IgD-negative memory B cell (primary cell): ENCODE results near the gene TMEM273. TPM values are rescaled to one million over a fixed set of nuclear protein-coding genes. Genes with fewer than 3 reads are reported as not detected.
A peak's percentile ranks its signal among the peaks of the same experiment; 100 is the strongest.

Experiments
- H3K27ac Mint-ChIP-seq, 3 donors: one replicate each; pipeline ENCODE4 v1.8.0; 2020 to 2022; ENCODE audit warnings: mild to moderate bottlenecking in 3 of 3, mixed read lengths in 3 of 3, moderate library complexity in 1 of 3
- H3K27me3 Mint-ChIP-seq: one replicate; pipeline ENCODE4 v1.8.0; 2021; ENCODE audit warnings: mixed read lengths
- H3K36me3 Mint-ChIP-seq: one replicate; pipeline ENCODE4 v1.8.0; 2020; ENCODE audit warnings: mild to moderate bottlenecking, mixed read lengths
- H3K4me1 Mint-ChIP-seq, 3 donors: one replicate each; pipeline ENCODE4 v1.8.0; 2020 to 2022; ENCODE audit warnings: mixed read lengths in 3 of 3, mild to moderate bottlenecking in 1 of 3
- H3K4me3 Mint-ChIP-seq, 4 donors: one replicate each; pipeline ENCODE4 v1.8.0; 2020 to 2022; ENCODE audit warnings: mild to moderate bottlenecking in 4 of 4, mixed read lengths in 4 of 4, moderate library complexity in 3 of 4
- H3K9me3 Mint-ChIP-seq, 3 donors: one replicate each; pipeline ENCODE4 v1.8.0; 2020 to 2021; ENCODE audit warnings: mixed read lengths in 3 of 3, mild to moderate bottlenecking in 1 of 3
- polyA plus RNA-seq: library from polyadenylated mRNA; unstranded; fragments of 300-500 nt; fragmentation: Illumina TruSeq; gene quantifications from one replicate; pipeline ENCODE4 v1.2.3, GENCODE V29; 2021

TMEM273 gene
- polyA plus RNA-seq, 1 donor from 2014 or later = 137 TPM

DNA sequence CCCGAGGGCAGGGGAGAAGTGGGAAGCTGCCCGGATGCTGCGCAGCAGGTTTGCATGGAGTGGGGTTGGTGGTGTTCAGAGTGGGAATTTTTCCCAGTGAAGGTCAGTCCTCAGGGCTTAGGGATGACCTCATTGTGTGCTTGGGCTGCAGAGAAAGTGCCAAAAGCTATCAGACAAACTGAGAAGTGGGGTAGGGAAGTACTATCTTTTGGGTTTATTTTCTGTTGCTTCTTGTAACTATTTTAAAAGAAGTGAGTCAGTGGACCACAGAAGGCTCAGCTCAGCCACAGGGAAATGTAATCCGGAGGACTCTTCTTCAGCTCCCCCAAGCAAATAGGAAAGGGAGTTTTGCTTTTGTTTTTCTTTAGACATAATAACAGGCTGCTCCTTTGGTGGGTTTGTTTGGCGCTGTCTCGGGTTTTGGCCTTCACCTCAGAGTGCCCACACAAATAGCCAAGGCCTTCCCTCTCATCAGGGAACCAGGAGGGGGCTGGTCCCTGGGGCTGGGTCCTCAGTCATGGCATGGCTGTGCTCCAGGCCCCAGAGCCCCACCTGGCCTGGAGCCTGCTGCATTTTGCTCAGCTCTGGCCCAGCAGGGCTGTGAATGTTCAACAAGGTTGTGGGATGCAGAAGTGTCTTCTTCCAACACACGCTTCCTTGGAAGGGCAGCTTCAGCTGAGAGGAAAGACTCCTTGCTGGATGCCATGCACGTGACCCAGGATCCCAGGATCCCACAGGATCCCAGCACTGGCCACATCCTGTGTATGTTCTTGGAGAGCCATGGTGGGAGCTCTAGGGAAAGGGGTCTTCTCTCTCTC lies 49.0 kb downstream of the TMEM273 start:
- H3K27me3 Mint-ChIP-seq = peaks cover 3% of the 10 kb centered on the region
- peaks cover 0 to 2% (median 0%) of the 10 kb centered on the region in 3 donors for H3K9me3 Mint-ChIP-seq
- no peak overlapping the region for H3K27ac Mint-ChIP-seq
- H3K4me1 Mint-ChIP-seq = peaks cover 16 to 24% (median 17%) of the 10 kb centered on the region in 3 donors
- H3K4me3 Mint-ChIP-seq = no peak overlapping the region
- H3K36me3 Mint-ChIP-seq = no peaks in the 10 kb centered on the region

DNA sequence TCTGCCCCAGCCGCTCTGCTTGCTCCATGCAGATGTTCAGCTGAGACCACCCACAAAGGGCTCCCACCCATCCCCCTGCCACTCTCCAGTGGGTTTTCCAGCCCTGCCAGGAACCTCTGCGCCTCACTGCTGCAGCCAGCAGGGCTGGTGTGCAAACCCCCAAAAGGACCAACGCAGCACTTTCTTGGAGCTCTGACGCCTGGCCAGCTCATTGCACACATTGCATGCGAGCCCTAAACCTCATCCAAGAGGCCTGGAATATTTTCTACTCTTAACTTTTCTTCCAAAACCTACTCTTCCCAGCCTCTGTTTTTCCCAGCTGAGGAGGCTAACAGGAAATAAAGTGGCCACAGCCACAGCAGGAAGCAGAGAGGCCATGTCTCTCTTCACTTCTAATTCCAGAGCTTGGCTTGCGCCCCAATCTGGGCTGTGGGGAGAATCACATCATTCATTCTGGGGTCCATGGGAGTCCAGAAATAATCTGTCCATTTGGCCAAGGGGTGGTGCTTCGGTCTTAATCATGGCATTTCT lies 49.8 kb downstream of the TMEM273 start:
- no peaks in the 10 kb centered on the region for H3K36me3 Mint-ChIP-seq
- H3K4me3 Mint-ChIP-seq = no peak overlapping the region
- peaks cover 3% of the 10 kb centered on the region for H3K27me3 Mint-ChIP-seq
- H3K4me1 Mint-ChIP-seq = peaks cover 19 to 27% (median 19%) of the 10 kb centered on the region in 3 donors
- no peak overlapping the region for H3K27ac Mint-ChIP-seq
- H3K9me3 Mint-ChIP-seq = peaks cover 0 to 2% (median 0%) of the 10 kb centered on the region in 3 donors

DNA sequence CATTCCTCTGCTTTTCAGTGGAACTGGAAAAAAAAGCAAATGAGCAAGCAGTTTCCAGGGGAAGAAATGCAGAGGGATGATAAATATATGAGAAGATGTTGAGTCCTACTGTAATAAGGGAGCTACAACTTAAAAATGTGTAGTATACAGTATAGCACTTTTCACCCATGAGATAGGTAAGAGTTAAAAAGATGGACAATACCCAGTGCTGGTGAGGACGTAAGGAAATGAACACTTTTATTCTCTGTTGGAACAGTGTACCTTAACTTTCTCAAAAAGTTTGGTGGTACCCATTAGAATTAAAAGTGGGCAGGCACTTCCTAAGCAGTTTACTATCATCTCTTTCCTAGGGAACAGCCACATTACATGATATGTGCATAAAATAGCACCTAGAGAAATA lies 51.7 kb downstream of the TMEM273 start:
- Mint-ChIP-seq H3K4me3 (no peak overlapping the region), H3K9me3 (peaks cover 0 to 2% (median 0%) of the 10 kb centered on the region in 3 donors), H3K4me1 (peaks cover 19 to 27% (median 19%) of the 10 kb centered on the region in 3 donors), H3K27ac (no peak overlapping the region), H3K27me3 (peaks cover 6% of the 10 kb centered on the region), H3K36me3 (no peaks in the 10 kb centered on the region)

DNA sequence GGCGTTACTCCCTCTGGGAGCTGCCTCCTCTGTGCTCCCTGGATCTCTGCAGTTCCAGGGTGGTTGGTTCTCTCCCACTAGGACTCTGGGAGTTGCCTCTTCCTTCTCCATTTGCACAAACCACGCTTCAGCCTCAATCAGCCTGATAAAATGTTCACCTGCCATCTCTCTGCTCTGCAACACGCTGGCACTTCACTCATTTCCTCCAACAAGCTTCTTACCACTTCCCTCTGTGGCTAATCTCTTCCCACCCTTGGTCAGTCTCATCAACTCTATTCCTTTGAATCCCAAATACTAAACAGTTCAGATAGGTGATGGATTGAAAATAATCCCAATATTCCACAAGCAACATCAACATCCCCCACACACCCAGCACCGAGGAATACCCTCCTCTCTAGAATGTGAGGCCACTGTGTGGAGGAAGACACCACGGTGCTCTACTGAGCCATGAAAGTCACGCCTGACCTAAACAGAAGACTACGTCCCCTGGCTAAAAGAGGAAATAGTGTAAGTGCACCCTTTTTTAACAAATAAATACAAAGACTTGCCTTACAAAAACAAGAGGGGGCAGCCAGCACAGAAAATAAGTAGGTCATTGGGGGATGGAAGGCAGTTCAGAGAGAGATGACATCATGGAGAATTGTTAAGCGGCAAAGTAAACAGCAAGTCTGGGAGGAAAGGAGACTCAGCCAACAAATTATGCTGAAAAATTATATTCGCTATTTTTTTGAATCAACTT lies 52.4 kb downstream of the TMEM273 start:
- peak overlapping the region; percentile 9 to 42 (median 21) for H3K27ac Mint-ChIP-seq
- peak overlapping the region; percentile 3 to 85 (median 67) for H3K4me3 Mint-ChIP-seq
- peaks cover 4% of the 10 kb centered on the region for H3K27me3 Mint-ChIP-seq
- H3K4me1 Mint-ChIP-seq = peaks cover 19 to 27% (median 19%) of the 10 kb centered on the region in 3 donors
- H3K9me3 Mint-ChIP-seq = peaks cover 0 to 2% (median 0%) of the 10 kb centered on the region in 3 donors
- H3K36me3 Mint-ChIP-seq = no peaks in the 10 kb centered on the region

DNA sequence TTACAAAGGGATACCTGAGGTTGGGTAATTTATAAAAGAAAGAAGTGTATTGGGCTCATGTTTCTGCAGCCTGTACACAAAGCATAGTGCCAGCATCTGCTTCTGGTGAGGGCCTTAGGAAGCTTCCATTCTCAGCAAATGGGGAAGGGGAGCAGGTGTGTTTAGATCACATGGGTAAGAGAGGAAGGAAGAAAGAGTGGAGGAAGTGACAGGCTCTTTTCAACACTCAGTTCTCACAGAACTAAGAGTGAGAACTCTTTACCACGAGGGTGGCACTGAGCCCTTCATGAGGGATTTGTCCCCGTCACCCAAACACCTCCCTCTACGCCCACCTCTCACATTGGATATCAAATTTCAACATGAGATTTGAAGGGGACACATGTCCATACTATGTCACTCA lies 53.9 kb downstream of the TMEM273 start:
- Mint-ChIP-seq H3K27ac (peak overlapping the region in 1 of 3 donors; percentile 59), H3K36me3 (peaks cover 3% of the 10 kb centered on the region), H3K27me3 (peaks cover 6% of the 10 kb centered on the region), H3K4me1 (peaks cover 19 to 27% (median 19%) of the 10 kb centered on the region in 3 donors), H3K9me3 (peaks cover 0 to 2% (median 0%) of the 10 kb centered on the region in 3 donors), H3K4me3 (peak overlapping the region in 1 of 4 donors; percentile 5)

DNA sequence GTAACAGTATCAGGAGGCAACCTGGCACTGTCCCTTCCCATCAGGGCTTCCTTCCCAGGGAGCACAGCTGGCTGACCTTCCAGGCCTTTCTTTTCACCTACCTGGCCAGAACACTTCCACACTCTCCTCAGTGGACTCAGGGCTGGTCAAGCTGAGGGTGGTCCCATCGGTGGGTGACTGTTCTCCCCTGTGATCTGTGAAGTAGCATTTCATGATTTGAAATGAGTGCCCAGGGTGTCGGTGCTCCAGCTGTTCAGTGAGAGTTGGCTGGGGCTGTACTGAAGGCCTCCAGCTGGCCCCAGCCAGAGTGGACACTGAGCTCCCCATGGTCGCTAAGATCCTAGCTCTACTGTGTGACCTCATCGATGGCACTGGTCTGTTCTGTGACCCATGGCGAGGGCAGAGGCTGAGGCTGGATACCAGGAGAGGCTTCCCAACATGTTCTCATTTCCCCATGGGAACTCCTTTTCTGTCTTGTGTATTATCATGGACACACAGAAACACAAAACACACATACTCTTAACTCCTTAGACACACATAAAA lies 54.4 kb downstream of the TMEM273 start, which contains the start of gene FAM170B:
FAM170B (minus strand) TSS at position 316 of the 543 bp plus-strand sequence; CDS start at position 213, 103 bp downstream.
- Mint-ChIP-seq H3K9me3 (peaks cover 0 to 2% (median 0%) of the 10 kb centered on the region in 3 donors), H3K36me3 (peaks cover 3% of the 10 kb centered on the region), H3K27me3 (peaks cover 8% of the 10 kb centered on the region), H3K4me1 (peaks cover 19 to 27% (median 19%) of the 10 kb centered on the region in 3 donors), H3K4me3 (peak within 1 kb of the TSS in 1 of 4 donors; percentile 5), H3K27ac (peak within 1 kb of the TSS in 1 of 3 donors; percentile 59)

DNA sequence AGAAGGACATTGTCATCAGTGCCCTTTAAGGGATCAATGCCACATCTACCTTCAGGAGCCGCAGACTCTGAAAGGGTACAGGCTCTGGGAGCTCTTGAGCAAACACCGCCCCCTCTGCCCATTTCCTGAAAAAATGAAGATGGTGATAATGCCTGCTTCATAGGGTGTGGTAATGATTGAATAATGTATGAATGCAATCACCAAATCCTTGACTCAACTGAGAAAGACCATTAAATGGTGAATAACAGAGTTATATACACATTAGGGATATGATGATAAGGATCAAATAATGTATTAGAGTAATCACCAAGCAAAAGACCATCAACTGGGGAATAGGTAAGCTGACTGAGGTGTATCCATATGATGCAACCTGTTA lies 55.8 kb downstream of the TMEM273 start:
- Mint-ChIP-seq H3K4me3 (no peak overlapping the region), H3K4me1 (peaks cover 19 to 27% (median 19%) of the 10 kb centered on the region in 3 donors), H3K27ac (no peak overlapping the region), H3K36me3 (peaks cover 3% of the 10 kb centered on the region), H3K9me3 (peaks cover 0 to 2% (median 2%) of the 10 kb centered on the region in 3 donors), H3K27me3 (peaks cover 17% of the 10 kb centered on the region)

DNA sequence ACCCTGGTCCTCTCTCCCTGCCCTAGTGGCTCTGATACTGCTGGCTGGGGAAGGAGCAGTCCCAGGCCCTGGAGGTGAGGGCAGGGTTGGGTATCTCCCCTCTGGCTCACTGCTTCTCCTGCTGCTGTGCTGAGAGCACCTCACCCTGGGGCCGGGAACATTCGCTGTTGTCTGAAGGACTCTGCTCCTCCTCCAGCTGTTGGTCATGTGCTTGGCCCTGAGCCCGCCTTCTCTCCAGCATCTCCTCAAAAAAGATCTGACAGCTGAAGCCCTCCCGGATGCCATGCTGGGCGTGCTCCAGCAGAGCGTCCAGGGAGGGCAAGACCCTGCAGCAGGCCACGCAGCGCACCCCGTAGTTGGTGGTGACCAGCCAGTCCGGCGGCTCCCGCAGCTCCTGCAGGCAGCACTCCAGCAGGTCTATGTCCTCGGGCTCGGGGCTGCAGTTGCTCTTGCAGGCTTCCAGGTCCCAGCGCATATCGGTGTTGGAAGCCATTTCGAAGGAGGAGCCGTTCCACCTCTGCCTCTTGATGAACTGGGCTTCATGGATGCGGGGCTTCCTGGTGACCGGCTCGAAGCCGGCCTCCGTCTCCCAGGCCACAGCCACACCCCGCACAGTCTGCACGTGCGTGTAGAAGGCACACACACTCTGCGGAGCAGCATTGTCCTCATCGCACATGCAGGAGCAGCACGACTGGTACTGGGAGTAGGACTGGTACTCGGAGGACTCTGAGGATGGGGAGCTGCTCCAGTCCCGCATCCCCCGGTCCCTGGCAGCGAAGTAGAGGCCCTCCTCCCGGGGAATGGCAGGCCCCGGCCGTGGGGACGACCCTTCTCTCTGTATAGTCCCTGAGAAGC lies 56.5 kb downstream of the TMEM273 start:
- peaks cover 0 to 2% (median 2%) of the 10 kb centered on the region in 3 donors for H3K9me3 Mint-ChIP-seq
- peaks cover 15% of the 10 kb centered on the region for H3K27me3 Mint-ChIP-seq
- H3K36me3 Mint-ChIP-seq = peaks cover 3% of the 10 kb centered on the region
- no peak overlapping the region for H3K27ac Mint-ChIP-seq
- H3K4me3 Mint-ChIP-seq = no peak overlapping the region
- peaks cover 17 to 24% (median 19%) of the 10 kb centered on the region in 3 donors for H3K4me1 Mint-ChIP-seq

DNA sequence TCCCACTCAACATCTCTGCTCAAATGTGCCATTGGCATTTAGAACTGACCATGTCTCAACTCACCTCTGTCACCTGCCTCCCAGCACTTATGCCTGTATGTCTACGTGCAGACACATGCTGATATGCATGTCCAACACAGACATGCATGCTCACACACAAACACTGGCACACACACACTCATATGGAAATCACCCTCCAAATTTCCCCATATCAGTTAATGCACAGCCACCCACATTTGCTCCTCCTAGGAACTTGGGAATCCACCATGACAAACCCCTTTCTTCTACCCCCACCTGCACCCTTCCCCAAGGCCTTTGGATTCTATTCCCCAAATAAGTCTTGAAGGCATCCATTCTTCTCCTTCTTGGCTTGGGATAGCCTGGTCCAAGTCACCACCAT lies 58.8 kb downstream of the TMEM273 start:
- Mint-ChIP-seq H3K36me3 (peaks cover 3% of the 10 kb centered on the region), H3K9me3 (peaks cover 0 to 4% (median 1%) of the 10 kb centered on the region in 3 donors), H3K4me1 (peaks cover 4% of the 10 kb centered on the region in 3 donors), H3K27me3 (peaks cover 15% of the 10 kb centered on the region), H3K27ac (no peak overlapping the region), H3K4me3 (peak overlapping the region in 1 of 4 donors; percentile 7)

DNA sequence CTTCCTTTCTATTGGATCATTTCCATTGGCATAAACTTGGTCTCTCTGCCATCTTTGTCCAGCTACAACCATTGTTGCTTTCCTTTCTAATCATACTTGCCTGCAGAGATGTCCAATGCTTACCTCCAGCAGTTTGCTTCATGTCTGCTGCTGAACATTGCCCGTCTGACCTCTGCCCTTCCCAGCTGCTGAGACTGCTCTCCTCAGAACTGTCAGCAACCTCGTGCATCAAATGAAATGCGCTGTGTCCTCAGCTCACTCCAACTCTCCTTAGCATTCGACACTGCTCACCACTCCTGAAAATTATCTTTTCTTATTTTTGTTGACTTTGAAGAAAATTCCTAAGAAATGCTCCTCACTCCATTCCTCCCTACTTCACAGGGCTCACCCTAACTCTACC lies 59.3 kb downstream of the TMEM273 start:
- H3K9me3 Mint-ChIP-seq = peaks cover 0 to 4% (median 1%) of the 10 kb centered on the region in 3 donors
- H3K4me1 Mint-ChIP-seq = no peaks in the 10 kb centered on the region
- H3K36me3 Mint-ChIP-seq = peaks cover 3% of the 10 kb centered on the region
- H3K27me3 Mint-ChIP-seq = peaks cover 15% of the 10 kb centered on the region
- no peak overlapping the region for H3K27ac Mint-ChIP-seq
- H3K4me3 Mint-ChIP-seq = no peak overlapping the region

DNA sequence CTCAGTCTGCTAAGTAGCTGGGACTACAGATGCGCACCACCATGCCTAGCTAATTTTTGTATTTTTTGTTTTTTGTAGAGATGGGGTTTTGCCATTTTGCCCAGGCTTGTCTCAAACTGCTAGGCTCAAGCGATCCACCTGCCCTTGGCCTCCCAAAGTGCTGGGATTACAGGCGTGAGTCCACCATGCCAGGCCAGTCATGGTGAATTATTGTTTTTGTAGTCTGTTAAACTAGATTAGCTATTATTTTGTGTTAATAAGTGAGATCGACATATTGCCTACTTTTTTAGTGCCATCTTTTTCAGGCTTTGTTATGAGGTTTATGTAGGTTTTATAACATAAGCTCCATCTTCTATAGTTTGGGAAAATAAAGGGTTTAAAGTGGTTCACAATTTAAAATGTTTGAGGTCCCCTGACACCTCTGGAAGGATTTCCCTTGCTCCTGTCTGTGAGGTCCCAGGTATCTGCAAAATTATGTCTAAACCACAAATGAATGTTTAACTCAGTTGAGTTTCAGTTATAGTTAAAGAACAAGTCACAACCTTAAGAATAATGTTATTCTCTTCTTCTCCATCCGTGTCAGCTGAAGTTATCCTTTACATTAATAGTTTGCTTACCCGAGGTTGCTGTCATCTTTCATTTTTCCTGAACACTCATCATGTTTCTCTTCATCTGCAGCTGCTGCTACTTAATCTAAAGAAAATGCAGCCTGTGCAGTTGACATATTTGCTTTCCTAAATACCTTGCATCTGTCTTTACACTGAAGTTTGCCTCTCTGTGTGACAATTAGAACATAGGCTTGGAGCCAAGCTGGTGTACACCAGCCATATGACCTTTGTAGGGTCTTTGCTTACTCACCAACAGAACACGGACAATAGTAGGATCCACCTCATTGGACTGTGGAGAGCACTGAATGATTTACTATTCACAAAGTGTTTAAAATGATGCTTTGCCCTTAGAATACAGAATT lies 63.9 kb downstream of the TMEM273 start:
- peaks cover 0 to 4% (median 4%) of the 10 kb centered on the region in 3 donors for H3K9me3 Mint-ChIP-seq
- peak overlapping the region in 1 of 3 donors; percentile 51 for H3K27ac Mint-ChIP-seq
- H3K27me3 Mint-ChIP-seq = peaks cover 13% of the 10 kb centered on the region
- H3K36me3 Mint-ChIP-seq = no peaks in the 10 kb centered on the region
- H3K4me3 Mint-ChIP-seq = no peak overlapping the region
- no peaks in the 10 kb centered on the region for H3K4me1 Mint-ChIP-seq

DNA sequence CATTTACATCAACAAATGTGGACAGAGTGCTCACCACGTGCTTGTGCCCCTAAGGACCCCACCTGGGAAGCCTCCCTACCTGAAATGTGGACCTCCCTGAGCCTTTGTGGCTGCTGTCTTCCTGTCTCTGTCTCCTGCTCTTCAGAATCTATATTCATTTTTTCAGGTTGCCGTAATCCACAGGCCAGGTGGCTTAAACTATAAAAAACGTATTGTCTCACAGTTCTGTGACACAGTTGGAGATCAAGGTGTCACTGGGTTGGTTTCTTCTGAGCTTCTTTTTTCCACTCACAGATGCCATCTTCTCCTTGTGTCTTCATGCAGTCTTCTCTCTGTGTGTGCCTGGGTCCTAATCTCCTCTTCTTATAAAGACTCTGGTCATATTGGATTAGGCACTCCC lies 67.3 kb downstream of the TMEM273 start:
- Mint-ChIP-seq H3K4me1 (no peaks in the 10 kb centered on the region), H3K4me3 (no peak overlapping the region), H3K27ac (no peak overlapping the region), H3K27me3 (peaks cover 11% of the 10 kb centered on the region), H3K9me3 (peaks cover 0 to 4% (median 2%) of the 10 kb centered on the region in 3 donors), H3K36me3 (no peaks in the 10 kb centered on the region)

DNA sequence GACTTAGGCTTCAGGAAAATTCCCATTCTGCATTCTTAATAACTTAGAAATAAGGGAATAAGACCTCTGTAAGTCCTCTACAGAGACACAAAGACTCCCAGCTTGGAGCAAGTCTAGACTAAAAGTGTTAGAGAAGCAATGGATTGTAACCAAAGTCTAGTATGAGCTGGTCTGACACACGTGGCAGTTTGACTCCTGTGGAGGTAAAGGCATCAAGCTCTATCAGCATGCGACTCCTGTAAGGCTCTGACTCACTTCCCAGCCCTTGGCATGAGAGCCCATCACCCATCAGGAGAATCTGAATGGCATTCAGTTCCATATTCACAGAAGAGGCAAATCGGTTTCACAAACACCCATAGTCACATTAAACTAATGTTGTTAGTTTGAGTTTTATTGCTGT lies 68.4 kb downstream of the TMEM273 start:
- Mint-ChIP-seq H3K27me3 (peaks cover 16% of the 10 kb centered on the region), H3K36me3 (no peaks in the 10 kb centered on the region), H3K9me3 (peaks cover 0 to 3% (median 0%) of the 10 kb centered on the region in 3 donors), H3K4me1 (peaks cover 0 to 1% (median 0%) of the 10 kb centered on the region in 3 donors), H3K27ac (peak overlapping the region in 1 of 3 donors; percentile 16), H3K4me3 (no peak overlapping the region)
